Skin of body (tissue), 2 donors: ENCODE results near the gene NOL3. TPM values are rescaled to one million over a fixed set of nuclear protein-coding genes. Genes with fewer than 3 reads are reported as not detected.

Experiments used
- DNase-seq: peaks from one replicate; lab custom pipeline; 2025; lab: John Stamatoyannopoulos, UW
- total RNA-seq: library from RNA; depleted of rRNA; stranded (reverse); fragments of >200 nt; gene quantifications from one replicate; pipeline ENCODE4 v1.2.3, GENCODE V29; 2014

NOL3 gene
- total RNA-seq, 1 donor from 2014 or later, result 14.3 TPM

DNA sequence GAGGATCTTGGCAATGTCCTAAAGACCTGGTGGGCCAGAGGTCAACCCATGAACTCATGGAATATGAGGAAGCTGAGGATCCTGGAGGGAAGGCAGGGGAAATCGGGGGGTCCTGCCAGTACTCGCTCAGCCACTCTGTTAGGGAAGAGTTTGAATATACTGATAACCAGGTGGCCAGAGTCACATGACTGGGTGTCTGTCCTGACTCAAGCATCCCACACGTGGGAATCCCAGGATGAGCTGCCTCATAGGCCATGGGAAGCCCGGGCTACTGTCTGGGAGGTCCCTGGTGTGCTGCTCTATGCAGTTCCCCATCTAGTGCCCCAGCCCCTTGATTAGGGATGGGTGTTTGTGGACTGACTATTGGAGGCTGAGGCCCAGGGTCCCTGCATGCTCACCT, 18.0 kb downstream of the NOL3 start:
- DNase-seq, result no peak

DNA sequence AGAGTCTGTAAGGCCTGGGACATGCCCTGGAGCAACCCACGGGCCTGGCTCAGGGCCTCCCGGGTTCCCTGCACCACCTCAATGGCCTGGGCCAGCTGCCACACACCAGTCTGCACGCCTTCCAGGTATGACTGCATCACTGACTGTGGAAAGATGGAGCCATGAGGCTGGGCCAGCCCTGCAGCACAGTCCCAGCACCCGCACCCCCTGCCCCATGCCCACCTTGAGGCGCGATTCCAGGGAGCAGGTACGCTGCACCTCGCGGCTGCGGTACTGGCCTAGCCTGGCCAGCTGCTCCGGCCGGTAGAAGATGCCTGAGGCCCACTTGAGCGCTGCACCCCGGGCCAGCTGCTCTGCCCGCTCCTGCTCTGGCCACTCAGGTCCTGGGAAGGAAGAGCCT, 18.5 kb downstream of the NOL3 start:
- DNase-seq, result no peak

DNA sequence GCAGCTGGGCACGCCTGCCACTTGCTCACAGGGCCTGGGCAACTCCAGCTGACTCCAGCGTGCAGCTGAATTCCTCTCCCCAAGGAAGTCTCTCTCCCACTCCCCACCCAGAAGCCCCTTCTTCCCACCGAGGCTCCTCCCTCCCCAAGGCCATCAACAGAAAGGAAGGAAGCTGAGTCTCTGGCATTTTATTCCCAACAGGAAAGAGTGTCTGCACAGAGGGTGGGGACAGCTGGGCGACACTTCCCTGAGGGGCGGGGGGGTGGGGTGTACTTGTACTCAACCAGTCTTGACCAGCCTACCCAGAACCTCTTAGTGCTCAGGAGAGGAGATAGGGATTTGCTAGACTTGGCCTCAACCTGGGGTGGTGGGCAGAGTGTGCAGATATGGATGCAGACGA, 19.7 kb downstream of the NOL3 start, which contains the start of gene EXOC3L1:
EXOC3L1 (minus strand) TSS at position 96 of the 400 bp plus-strand sequence. CDS start 460 bp downstream, outside the sequence.
- no peak for DNase-seq

DNA sequence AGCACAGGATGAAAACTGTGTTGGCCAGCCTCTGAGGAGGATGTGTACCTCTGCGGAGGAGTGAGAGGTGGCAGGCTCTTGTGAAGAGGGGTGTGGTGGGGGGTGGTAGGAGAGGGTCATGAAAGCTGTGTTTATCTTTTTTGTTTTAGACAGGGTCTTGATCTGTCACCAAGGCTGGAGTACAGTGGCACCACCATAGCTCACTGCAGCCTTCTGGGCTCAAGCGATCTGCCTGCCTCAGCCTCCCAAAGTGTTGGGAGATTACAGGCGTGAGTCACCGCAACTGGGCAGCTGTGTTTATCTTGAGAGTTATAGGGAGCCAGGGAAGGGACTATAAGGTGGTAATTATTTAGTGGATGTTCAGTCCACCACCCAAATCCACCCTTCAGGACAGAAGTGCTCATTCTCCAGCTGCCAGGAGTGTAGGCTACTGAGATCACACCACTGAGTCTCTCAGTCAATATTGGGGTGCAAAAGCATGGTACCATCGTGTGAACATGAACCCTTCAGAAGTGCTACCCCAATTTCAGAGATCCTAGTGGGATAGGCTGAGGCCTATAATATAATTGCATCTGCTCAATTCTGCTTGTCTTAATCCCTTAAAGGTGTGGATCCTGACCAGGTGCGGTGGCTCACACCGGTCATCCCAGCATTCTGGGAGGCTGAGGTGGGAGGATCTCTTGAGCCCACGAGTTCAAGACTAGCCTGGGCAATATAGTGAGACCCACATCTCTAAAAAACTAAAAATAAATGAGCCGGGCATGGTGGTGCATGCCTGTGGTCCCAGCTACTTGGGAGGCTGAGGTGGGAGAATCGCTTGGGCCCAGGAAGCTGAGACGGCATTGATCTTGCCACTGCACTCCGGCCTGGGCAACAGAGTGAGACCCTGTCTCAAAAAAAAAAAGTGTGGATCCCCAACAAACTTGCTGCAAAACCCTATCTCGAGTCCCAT, 20.4 kb downstream of the NOL3 start:
- no peak for DNase-seq

DNA sequence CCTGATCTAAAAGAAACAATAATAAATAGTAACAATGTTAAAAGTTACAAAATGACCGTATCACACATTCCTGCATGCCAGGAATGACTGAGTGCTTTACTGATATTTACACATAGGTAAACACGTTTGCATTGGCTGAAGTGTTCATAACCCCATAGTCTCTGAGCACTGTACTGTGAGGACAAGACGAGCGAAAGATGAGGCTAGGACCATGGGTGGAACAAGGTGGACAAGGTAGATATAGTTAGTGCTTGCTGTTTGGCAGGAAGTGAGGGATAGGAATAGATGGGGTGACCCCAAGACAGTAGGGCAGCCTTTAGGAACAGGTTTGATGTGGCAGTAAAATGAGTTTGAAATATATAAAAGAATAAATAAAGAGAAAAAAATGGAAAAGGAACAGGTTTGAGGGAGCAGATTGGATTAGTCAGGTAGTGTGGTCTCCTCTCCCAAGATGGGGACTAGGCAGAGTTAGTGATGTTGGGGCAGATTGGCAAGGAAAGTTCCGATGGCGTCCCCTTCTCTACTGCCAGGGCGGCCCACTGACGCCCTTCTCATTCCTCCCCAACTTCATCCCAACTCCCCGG, 21.2 kb downstream of the NOL3 start:
- DNase-seq, result no peak

DNA sequence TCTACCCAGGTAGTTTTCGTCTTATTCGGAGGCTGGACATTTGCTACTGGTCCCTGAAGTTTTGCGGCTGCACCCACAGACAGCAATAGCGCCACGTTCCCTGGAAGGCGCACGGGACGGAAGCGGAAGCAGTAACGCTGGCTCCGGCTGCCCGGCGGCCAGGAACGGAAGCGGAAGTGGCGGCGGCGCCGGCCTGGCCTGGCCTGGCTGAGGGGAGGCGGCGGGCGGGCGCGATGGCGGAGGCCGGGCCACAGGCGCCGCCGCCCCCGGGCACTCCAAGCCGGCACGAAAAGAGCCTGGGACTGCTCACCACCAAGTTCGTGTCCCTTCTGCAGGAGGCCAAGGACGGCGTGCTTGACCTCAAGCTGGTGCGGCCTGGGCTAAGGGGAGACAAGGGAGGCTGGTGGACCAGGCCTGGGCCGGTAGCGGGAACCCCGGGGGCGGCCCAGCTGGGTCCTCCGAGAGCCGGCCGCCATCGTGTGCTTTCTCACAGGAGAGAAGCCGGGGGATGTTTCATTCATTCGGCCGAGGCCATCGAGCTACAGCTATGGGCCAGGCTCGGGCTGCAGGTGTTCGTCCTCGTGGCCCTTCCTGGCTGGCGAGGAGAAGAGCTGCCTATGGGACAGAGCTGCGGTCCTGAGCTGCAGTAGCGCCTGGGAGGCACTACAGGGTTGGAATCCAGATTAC, 21.8 kb downstream of the NOL3 start, which contains the start of gene E2F4:
E2F4 (plus strand) TSS at position 161 of the 687 bp plus-strand sequence; CDS start at position 234, 73 bp downstream.
- DNase-seq, result peak; percentile 93

DNA sequence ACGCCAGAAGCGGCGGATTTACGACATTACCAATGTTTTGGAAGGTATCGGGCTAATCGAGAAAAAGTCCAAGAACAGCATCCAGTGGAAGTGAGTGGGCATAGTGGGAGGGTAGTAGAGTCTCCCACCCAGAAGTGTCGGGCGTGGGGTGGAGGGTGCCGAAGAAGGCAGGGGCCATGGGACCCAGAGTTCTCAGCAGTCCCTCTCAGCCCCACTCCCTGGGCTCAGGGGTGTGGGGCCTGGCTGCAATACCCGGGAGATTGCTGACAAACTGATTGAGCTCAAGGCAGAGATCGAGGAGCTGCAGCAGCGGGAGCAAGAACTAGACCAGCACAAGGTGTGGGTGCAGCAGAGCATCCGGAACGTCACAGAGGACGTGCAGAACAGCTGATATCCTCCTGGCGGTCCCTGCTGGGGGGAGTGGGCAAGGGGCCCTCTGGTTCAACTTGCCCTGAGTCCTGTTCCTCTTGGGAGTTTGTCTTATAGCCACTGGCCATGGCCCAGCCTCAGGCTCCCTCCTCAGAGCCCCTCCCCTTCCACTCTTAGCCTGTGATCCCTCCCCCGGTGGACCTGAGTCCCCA, 22.5 kb downstream of the NOL3 start:
- DNase-seq, result no peak

DNA sequence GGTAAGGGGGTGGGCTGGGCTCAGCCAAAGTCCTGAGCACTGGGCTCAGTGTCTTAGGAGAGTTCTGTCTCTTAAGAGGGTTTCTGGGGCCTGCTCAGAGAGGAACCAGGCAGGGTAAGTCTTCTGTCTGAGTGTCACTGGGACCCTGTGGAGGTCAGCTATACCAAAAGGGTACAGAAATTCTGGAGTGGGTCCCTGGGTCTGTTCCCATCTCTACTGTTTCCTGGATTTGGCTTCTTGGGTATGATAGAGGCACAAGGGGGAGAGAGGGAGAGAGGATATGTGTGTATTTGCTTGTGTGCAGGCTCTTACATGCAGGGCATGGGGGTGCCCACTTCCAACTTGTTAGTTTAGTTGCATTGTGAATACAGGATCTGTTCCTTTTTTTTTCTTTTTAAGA, 23.2 kb downstream of the NOL3 start:
- no peak for DNase-seq

DNA sequence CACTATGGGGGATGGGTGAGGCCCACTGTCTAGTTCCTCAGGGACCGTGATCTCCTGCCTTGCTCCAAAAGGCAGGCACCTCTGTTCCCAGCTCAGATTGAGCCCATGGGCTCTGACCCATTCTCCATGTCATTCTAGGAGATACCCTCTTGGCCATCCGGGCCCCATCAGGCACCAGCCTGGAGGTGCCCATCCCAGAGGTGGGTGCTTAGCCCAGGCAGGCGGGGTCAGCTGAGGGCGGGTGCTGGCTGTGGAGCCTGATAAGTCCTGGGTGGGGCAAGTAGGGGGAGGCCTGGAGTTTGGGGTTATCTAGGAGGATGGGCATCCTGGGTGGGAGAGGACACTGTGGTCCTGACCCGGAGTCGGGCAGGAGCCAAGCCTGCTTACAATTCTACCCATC, 23.9 kb downstream of the NOL3 start:
- no peak for DNase-seq

DNA sequence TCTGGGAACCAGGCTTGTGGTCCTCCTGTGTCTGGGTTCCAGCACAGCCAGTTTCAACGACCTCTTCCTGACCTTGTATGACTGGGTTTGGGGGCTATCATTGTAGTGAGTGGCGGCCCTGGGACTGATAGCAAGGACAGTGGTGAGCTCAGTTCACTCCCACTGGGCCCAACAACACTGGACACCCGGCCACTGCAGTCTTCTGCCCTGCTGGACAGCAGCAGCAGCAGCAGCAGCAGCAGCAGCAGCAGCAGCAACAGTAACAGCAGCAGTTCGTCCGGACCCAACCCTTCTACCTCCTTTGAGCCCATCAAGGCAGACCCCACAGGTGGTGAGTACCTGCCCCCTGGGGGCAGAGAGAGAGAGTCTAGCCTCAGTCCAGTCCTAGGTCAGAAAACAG, 25.3 kb downstream of the NOL3 start:
- no peak for DNase-seq

DNA sequence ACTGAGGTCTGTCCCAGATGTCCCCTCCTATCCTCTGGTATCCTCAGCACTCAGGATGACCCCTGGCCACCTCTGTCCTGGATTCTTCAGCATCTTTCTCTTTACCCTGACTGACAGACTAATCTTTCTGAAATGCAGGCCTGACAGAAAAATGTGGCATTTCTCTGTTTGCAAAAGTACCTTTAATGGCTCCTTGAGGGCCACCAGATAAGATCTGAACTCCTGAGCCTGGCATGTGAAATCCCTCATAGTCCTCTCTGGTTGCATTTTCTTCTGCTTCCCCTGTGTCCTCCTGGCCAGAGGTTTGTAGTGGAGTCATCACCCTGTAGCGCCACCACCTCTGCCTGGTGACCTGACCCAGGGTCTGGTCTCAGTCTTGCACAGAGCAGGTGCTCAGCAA, 26.5 kb downstream of the NOL3 start:
- no peak for DNase-seq

DNA sequence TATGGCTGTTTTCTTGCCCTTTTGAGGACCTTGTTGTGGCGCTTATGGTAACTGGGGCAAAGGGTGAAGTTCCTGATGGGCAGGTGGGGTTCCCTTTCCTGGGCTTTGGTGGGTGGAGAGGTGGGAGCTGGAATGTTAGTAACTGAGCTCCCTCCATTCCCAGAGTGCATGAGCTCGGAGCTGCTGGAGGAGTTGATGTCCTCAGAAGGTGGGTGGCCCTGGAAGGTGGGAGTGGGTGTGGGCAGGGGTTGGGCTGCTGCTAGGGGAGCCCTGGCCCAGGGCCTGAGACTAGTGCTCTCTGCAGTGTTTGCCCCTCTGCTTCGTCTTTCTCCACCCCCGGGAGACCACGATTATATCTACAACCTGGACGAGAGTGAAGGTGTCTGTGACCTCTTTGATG, 27.4 kb downstream of the NOL3 start:
- DNase-seq, result no peak

DNA sequence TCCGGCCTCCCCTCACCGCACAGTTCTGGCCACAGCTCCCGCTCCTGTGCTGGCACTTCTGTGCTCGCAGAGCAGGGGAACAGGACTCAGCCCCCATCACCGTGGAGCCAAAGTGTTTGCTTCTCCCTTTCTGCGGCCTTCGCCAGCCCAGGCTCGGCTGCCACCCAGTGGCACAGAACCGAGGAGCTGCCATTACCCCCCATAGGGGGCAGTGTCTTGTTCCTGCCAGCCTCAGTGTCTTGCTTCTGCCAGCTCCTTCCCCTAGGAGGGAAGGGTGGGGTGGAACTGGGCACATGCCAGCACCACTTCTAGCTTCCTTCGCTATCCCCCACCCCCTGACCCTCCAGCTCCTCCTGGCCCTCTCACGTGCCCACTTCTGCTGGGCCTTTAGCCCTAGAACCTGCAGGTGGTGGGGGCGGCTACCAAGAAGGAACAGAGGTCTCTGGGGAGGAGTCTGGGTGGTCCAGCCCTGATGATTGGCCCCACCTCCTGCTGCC, 27.9 kb downstream of the NOL3 start:
- DNase-seq, result no peak

DNA sequence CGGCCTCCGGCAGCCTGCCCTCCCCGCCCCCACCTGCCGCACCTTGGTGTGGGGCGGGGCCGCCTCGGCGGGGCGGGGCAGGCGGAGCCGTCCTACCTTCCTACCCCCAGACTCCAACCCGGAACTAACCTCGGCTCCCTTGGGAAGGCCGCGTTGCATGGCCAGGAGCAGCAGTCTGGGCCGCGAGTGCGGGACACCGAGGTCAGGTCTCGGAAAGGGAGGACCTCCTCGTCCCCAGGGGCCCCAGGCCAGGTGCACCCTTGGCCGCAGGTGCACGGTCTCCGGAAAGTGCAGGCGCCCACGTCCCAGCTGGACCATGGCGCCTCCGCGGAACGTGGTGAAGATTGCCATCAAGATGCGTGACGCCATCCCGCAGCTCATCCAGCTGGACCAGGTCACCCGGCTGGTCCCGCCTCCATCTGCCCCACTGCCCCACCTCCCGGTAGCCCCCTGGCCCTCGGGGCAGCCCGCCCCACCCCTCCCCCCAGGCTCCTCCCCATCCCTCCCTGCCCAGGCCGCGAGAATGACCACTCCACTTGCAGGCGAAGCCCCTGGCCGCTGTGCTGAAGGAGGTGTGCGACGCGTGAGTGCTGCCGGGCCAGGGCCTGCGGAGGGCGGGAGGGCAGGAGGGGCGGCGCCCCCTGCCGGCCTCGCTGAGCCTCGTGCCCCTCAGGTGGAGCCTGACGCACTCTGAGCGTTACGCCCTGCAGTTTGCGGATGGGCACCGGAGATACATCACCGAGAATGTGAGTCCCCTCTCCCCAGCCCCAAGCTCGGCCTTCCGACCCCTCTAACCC, 28.9 kb downstream of the NOL3 start, which contains the start of gene ELMO3:
ELMO3 (plus strand) TSS at position 121 of the 797 bp plus-strand sequence; CDS start at position 317, 196 bp downstream.
- DNase-seq, result no peak

DNA sequence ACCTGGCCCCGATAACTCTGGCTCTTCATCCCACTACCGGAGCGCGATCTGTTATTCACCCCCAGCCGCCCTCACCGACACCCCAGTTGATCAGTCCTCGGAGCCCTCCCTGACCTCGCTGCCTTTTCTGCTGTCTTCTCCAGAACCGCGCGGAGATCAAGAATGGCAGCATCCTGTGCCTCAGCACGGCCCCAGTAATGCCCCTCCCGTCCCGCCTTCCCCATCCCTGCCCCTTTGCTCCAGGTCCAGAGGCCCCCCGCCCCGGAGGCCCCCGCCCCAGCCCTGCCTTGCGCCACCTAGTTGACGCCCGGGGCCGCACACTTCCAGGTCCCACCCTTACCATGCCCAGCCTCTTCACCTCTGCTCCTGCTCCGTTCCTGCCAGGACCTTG, 29.5 kb downstream of the NOL3 start:
- DNase-seq, result no peak

DNA sequence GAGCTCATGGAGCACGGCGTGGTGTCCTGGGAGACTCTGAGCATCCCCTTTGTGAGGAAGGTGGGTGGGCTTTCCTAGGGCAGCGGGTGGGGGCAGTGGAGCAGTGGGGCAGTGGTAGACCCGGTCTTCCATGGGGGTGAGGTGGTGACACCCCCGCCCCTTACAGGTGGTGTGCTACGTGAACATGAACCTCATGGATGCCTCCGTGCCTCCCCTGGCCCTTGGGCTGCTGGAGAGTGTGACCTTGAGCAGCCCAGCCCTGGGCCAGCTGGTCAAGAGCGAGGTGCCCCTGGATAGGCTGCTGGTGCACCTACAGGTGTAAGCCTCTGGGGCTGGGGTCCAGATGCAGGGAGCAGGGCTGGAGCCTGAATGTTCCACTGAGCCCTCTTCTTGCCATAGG, 30.2 kb downstream of the NOL3 start:
- no peak for DNase-seq

DNA sequence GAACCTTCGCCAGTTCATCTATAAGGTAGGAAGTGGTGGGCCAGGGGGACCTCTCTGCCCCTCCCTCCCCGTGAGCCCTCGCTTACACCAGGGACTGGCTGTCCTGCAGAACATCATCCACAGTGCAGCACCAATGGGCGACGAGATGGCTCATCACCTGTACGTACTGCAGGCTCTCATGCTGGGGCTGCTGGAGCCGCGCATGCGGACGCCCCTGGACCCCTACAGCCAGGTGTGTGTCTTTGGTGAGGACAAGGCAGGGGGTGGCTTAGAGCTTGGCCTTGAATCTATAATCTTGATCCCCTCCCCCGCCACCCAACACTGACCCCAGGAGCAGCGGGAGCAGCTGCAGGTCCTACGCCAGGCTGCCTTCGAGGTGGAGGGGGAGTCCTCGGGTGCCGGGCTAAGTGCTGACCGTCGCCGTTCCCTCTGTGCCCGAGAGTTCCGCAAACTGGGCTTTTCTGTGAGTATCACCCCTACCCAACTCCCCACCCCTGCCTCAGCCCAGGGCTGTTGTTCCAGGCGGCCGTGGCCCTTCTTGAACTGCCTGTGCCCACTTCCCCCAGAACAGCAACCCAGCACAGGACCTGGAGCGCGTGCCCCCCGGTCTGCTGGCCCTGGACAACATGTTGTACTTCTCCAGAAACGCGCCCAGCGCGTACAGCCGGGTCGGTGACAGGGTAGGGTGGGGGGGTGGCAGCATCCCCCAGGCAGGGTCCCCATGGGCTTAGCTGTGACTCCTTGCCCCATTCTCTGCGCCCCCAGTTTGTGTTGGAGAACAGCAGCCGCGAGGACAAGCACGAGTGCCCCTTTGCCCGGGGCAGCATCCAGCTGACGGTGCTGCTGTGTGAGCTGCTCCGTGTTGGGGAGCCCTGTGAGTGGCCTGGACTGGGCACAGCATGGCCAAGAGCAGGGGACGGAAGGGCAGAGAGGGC, 31.3 kb downstream of the NOL3 start:
- DNase-seq, result no peak

DNA sequence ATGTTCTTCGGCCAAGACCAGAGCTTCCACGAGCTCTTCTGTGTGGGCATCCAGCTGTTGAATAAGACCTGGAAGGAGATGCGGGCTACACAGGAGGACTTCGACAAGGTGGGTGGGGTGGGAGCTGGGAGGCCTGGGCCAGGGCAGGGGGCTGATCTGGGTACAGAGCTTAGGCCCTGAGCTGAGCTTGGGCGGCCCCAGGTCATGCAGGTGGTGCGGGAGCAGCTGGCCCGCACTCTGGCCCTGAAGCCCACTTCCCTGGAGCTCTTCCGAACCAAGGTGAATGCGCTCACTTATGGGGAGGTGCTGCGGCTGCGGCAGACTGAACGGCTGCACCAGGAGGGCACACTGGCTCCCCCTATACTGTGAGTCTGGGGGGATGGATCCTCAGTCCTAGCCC, 32.1 kb downstream of the NOL3 start:
- DNase-seq, result no peak

DNA sequence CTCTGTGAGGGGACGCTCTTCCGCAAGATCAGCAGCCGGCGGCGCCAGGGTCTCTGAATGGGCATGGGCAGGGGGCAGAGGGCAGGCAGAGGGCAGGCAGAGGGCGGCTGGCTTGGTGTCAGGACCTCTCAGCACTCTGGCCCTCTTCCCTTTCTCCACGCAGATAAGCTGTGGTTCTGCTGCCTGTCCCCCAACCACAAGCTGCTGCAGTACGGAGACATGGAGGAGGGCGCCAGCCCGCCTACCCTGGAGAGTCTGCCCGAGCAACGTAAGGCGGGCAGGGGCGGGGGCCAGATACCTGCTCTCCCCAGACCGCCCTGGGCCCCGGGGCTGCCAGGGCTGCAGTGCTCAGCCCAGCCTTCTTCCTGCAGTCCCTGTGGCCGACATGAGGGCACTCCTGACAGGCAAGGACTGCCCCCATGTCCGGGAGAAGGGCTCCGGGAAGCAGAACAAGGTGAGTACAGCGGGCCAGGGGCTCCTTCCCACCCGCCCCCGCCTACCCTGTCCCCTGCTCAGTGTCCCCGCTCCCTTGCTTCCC, 32.7 kb downstream of the NOL3 start:
- DNase-seq, result no peak
